GM19372 (cell line): ENCODE data around the gene ATIC.

Source experiments
- ATAC-seq: cut with Tn5 transposase; IDR thresholded peaks from one replicate; pipeline ENCODE4 v1.9.1; 2021; ENCODE audit warnings: mild to moderate bottlenecking, low read depth, moderate library complexity; ENCODE audit not compliant: unreplicated experiment

ATIC gene

DNA sequence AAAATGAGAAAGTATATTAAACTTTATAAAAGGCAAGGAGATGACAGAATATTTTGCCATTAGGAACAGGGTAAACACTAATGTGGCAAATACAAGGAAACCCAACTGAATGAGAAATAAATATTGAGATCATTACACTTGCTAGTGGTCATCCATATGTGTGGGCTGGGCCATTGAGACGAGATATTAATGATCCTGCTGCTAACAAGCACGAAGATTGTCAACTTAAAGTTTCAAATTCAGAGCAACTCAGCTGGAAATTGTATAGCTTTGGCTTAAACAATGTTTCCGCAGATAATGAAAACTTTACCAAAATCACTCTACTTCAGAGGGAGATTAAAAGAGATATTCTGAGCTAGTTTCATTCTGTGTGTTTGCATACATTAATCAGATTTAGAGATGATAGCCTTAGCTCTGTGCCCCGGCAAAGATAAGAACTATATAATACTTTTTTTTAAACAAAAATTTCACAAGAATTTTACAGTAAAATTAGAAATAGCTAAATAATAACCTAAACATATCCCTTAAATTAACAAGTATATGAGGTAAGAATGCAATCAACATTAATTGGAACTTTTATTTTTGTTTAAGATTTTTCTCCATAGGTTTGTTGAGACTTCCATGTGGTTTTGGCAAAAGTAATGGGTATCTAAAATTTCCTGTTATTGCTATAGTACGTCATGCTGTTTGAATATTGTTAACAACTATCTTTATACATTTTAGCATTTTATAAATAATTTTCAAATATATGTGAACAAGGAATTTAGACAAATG, 84.0 kb downstream of the ATIC start:
- ATAC-seq = no peak

DNA sequence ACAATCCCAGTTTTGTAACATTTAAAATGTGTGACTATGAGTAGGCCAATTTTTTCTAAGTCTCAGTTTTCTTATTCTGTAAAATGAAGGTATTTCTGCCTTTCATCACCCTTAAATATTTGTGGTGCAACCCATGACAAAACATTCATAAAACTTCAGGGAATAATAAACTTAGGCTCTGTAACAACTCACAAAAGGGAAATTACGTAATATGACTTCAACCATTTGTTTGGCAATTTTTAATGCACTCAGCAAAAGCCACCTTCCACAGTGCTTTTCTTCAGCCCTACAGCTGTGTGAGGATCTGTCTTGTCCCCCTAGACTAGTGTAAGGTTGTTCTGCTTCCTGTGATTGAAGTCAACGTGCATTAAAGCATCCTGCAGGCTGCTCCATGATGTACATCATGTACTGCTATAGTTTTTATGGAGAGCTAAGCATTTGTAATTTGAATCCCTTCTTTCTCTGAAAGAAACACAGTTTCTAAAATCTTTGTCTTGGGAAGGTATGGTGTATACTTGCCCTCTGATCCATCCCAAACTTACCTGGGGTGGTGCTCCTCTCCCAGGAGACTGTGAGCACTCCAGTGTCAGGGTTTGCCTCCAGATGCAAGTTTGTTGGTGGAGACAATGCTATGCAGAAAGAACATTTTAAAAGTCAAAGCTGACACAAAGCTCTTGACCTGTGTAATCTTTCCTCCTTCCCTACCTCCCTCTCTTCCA, 84.9 kb downstream of the ATIC start:
- ATAC-seq = no peak

DNA sequence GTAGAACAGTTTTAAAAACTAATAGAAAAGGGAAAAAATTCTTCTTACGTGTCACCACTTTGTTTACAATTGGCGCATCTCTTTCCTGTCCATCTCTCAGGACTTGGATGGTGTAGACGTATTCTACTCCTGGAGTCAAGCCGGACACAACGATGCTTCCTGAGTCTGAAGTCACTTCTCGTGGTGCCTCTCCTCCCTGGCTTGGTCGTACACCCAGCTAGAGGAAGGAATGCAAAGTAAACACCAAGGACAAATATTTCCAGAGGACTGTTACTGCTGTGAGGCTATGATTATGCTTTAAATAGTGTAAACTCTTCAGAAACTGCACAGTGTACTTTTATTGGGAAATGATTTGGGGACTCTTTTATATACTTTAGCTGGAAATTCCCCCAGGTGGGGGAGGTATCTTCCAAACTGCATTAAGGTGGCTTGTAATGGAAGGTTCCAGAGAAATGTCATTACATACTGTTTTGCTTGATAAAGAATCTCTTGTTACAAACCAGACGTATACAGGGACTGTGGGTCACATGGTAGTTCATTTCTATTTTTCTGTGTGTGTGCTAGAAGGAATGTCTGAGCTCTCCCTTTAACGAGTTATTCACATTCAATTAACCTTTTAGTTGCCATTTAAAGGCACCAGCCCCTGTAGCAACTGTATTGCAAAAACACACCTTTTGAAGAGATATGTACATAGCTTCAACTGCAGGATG, 85.9 kb downstream of the ATIC start:
- no peak for ATAC-seq

DNA sequence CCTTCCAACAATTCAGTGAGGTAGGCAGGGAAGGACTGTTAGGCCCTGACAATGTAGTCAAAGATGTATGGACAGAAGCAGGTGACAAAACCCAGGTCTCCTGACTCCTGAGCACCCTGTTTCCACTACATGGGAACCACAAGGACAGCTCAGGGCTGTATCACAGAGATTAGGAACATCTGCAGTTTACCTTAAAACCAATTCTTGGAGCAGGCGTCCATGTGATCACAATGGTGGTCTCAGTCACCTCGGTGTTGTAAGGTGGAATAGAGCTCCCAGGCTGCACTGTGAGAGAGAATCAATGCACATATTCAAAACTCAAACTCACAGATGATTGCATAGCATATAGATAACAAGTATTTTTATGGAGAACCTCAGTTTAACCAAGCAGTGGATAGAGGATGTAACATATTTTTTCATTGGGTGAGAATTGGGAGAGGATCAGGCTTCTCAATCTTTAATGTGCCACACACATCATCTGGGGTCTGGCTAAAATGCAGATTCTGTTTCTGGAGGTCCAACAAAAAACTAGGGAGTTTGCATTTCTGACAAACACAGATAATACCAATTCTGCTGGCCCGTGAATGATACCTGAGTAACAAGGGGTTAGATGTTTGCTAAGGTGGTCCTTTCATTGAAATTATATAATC, 87.3 kb downstream of the ATIC start:
- ATAC-seq = no peak
